K562 (cell line): ENCODE results near the gene MARCHF9. TPM values are rescaled to one million over a fixed set of nuclear protein-coding genes. Genes with fewer than 3 reads are reported as not detected.

Source experiments
- ADNP ChIP-seq: fragments of 200-800 bp; sonication (Bioruptor generic); IDR thresholded peaks from 2 replicates; pipeline ENCODE4 v1.6.1; 2016; ENCODE audit warnings: missing genetic modification characterization, missing compliant biosample characterization
- BCL6 ChIP-seq: fragments of 250-450 bp; sonication (Bioruptor Pico); IDR thresholded peaks from 2 replicates; pipeline ENCODE4 v1.4.0; 2020
- E2F4 ChIP-seq: sonication (generic); formaldehyde crosslinking; IDR thresholded peaks from 2 replicates; pipeline ENCODE4 v1.8.0; 2022; ENCODE audit warnings: mild to moderate bottlenecking, low read depth, missing genetic modification reagents
- HLTF ChIP-seq: fragments of 450-650 bp; IDR thresholded peaks from 2 replicates; pipeline ENCODE4 v1.6.1; 2016
- LCOR ChIP-seq: sonication (generic); formaldehyde crosslinking; IDR thresholded peaks from 2 replicates; pipeline ENCODE4 v1.8.0; 2022; ENCODE audit warnings: mild to moderate bottlenecking, missing genetic modification reagents
- MAX ChIP-seq: sonication (generic); formaldehyde crosslinking; IDR thresholded peaks from 2 replicates; pipeline ENCODE4 v1.9.0; 2022; ENCODE audit warnings: mild to moderate bottlenecking, missing genetic modification reagents
- SAFB ChIP-seq: fragments of 200-400 bp; formaldehyde crosslinking; IDR thresholded peaks from 2 replicates; pipeline ENCODE4 v1.6.1; 2017; ENCODE audit warnings: low read depth, low read length, borderline replicate concordance
- SAP30 ChIP-seq: fragments of 200-600 bp; sonication (generic); IDR thresholded peaks from 2 replicates; pipeline ENCODE4 v1.6.1; 2012; ENCODE audit warnings: borderline replicate concordance, low read depth, mild to moderate bottlenecking, moderate library complexity, low read length, control low read depth, inconsistent platforms; ENCODE audit not compliant: insufficient read depth, poor library complexity, severe bottlenecking
- TAF7 ChIP-seq: fragments of 450-650 bp; IDR thresholded peaks from 2 replicates; pipeline ENCODE4 v1.6.1; 2016; ENCODE audit warnings: missing genetic modification characterization, missing compliant biosample characterization
- TAF9B ChIP-seq: fragments of 450-650 bp; IDR thresholded peaks from 2 replicates; pipeline ENCODE4 v1.6.1; 2018; ENCODE audit warnings: mild to moderate bottlenecking; ENCODE audit not compliant: partially characterized antibody
- ZBTB40 ChIP-seq, 2 experiments: fragments of 450-650 bp in 1 of 2; sonication (generic) in 1 of 2; formaldehyde crosslinking in 1 of 2; IDR thresholded peaks; 2 replicates each; pipeline versions ENCODE4 v1.7.1 to v1.9.0; 2016 to 2022; ENCODE audit warnings: inconsistent platforms in 1 of 2, mild to moderate bottlenecking in 1 of 2, missing genetic modification reagents in 1 of 2
- ZNF146 ChIP-seq: IDR thresholded peaks from one replicate; pipeline ENCODE4 v1.6.1; 2018; ENCODE audit warnings: missing compliant biosample characterization; ENCODE audit not compliant: unreplicated experiment
- polyA plus RNA-seq, 8 experiments: library from polyadenylated mRNA; depleted of rRNA in 4 of 8; stranded (reverse) in 5 of 8; unstranded in 3 of 8; fragments of >200 nt; fragmentation: Nextera tagmentation in 2 of 8; fragmentation: Illumina TruSeq in 1 of 8; extraction: Ambion mirVana in 2 of 8; extraction: Trizol in 1 of 8; gene quantifications; 2 replicates each; pipeline versions ENCODE4 v1.2.1 to v1.2.3, GENCODE V29; 2011 to 2014; ENCODE audit warnings: inconsistent platforms in 1 of 8, missing spikeins in 1 of 8
- total RNA-seq, 7 experiments: library from RNA; depleted of rRNA in 6 of 7; stranded (reverse); fragments of >200 nt in 6 of 7; fragmentation: Illumina TruSeq in 2 of 7; extraction: Trizol in 2 of 7; gene quantifications; 2 replicates each; pipeline versions ENCODE4 v1.2.1 to v1.2.3, GENCODE V29; 2011 to 2021; ENCODE audit warnings: low replicate concordance in 1 of 7

The MARCHF9 gene
- total and polyA plus RNA-seq, 9 of the 15 experiments (the other 6 are each of a cell fraction or from before 2014, with no cell fraction given), result 0.80 to 12.4 (median 6.2) TPM

- no peak for TF ChIP-seq ZBTB40 (IDR thresholded peaks at IDR 0.05)
- no peak for TF ChIP-seq ZBTB40 (CRISPR knock-in tag; IDR thresholded peaks at IDR 0.05)
- TF ChIP-seq LCOR (CRISPR knock-in tag), result no peak
- no peak for TF ChIP-seq E2F4 (CRISPR knock-in tag)
- TF ChIP-seq ZNF146, result no peak
- no peak for TF ChIP-seq TAF7 (tag)
- no peak for TF ChIP-seq BCL6 (CRISPR knock-in tag)
- TF ChIP-seq MAX (CRISPR knock-in tag), result no peak
- no peak for TF ChIP-seq ADNP (tag)
- TF ChIP-seq TAF9B, result no peak
- TF ChIP-seq HLTF, result no peak
- no peak for TF ChIP-seq SAP30
- no peak for TF ChIP-seq SAFB
These were observed 40.5 kb downstream of the MARCHF9 start (continued) for GRCh38 chr12:57795354-57795753.
